ENCODE measurements around the gene SMYD1.

DNA sequence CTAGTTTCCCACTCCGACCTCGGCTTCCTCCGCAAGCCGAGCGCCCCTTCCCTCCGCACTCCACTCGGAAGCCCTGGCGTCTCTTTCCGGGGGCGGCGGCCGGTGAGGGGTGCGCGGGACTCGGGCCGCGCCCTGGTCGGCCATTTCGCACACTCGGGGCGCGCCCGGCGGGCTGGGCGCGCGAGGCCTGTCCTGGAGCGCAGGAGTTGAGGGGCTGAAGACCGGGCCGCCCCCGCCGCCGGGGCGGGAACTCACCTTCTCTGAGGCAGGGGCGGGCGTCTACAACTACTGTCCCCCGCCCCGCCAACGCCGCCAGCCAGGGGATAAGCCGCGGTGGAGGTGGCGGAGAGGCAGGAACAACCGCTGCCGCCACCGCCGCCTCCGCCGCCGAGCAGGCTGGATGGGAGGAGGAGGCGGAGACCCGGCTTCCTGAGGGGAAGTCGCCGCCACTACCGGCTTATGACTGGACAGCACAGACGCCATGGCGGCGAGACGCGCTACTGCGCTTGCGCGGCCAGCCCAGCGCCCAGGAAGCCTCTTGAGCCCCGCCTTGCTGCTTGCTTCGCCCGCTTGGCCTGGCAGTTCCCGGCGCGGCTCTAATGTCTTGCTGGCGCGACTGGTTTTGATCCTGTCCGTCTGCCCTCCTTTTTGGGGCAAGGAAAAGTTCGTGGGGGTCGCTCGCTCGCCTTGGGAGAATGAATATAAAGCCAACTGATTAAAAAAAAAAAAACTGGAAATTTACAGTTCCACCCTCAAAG is 12.1 kb upstream of the SMYD1 start, which contains the start of gene KRCC1:
- TF ChIP-seq POLR2AphosphoS5 (IDR thresholded peaks at IDR 0.05) (peak; percentile 90), CTCF (IDR thresholded peaks at IDR 0.05) (peak in 1 of 4 experiments; percentile 45)
